HG02943 (cell line): ENCODE data around the gene PPP4R2.
"Not testable (repeated sequence)": the region's sequence is repeated elsewhere in the genome, so short reads cannot be mapped to it uniquely, and the experiment has no call there.

Source experiments
- ATAC-seq: cut with Tn5 transposase; IDR thresholded peaks from one replicate; pipeline ENCODE4 v1.9.1; 2021; ENCODE audit warnings: mild to moderate bottlenecking, low read depth, moderate library complexity; ENCODE audit not compliant: unreplicated experiment

PPP4R2 gene

GRCh38 chr3:72974956-72975355 lies 21.7 kb upstream of the PPP4R2 start:
- no peak for ATAC-seq

- no peak for ATAC-seq
Observed at GRCh38 chr3:72976281-72976741, 20.3 kb upstream of the PPP4R2 start.

GRCh38 chr3:72977060-72977808 lies 19.4 kb upstream of the PPP4R2 start:
- ATAC-seq = no peak

GRCh38 chr3:72982609-72983366 lies 13.8 kb upstream of the PPP4R2 start:
- no peak for ATAC-seq

GRCh38 chr3:72985576-72985975 lies 11.0 kb upstream of the PPP4R2 start:
- no peak for ATAC-seq

GRCh38 chr3:72990701-72991395 lies 5.8 kb upstream of the PPP4R2 start:
- ATAC-seq = no peak

GRCh38 chr3:72991522-72991921 lies 5.1 kb upstream of the PPP4R2 start:
- no peak for ATAC-seq

- ATAC-seq = no peak
Observed at GRCh38 chr3:72993391-72993790, 3.2 kb upstream of the PPP4R2 start.

GRCh38 chr3:72995337-72995736 lies 1.3 kb upstream of the PPP4R2 start:
- ATAC-seq = no peak

GRCh38 chr3:72996121-72996472 lies 514 bp upstream of the PPP4R2 start:
- ATAC-seq = no peak

GRCh38 chr3:72997421-72997961 lies 880 bp downstream of the PPP4R2 start:
- ATAC-seq = peak; percentile 15

- no peak for ATAC-seq
Observed at GRCh38 chr3:72998466-72998865, 1.9 kb downstream of the PPP4R2 start.

GRCh38 chr3:72999951-73000350 lies 3.3 kb downstream of the PPP4R2 start:
- no peak for ATAC-seq

GRCh38 chr3:73003050-73003449 lies 6.4 kb downstream of the PPP4R2 start:
- not testable (repeated sequence) for ATAC-seq

- ATAC-seq = no peak
Observed at GRCh38 chr3:73004316-73004715, 7.7 kb downstream of the PPP4R2 start.

- no peak for ATAC-seq
Observed at GRCh38 chr3:73007992-73008712, 11.5 kb downstream of the PPP4R2 start.

- no peak for ATAC-seq
Observed at GRCh38 chr3:73009008-73009407, 12.4 kb downstream of the PPP4R2 start.

- no peak for ATAC-seq
Observed at GRCh38 chr3:73009750-73010149, 13.1 kb downstream of the PPP4R2 start.

GRCh38 chr3:73010158-73010557 lies 13.5 kb downstream of the PPP4R2 start:
- no peak for ATAC-seq

GRCh38 chr3:73018298-73018697 lies 21.7 kb downstream of the PPP4R2 start:
- ATAC-seq = no peak
